ENCODE results near the gene IL1R1. TPM values are rescaled to one million over a fixed set of nuclear protein-coding genes. Genes with fewer than 3 reads are reported as not detected.
A peak's percentile ranks its signal among the peaks of the same experiment; 100 is the strongest.
"Not testable (repeated sequence)": the region's sequence is repeated elsewhere in the genome, so short reads cannot be mapped to it uniquely, and the experiment has no call there.

The IL1R1 gene
- total RNA-seq, 1 donor from 2014 or later = 49.9 TPM

GRCh38 chr2:102110171-102110570 is 32.4 kb upstream of the IL1R1 start:
- ATAC-seq (peak; percentile 24), DNase-seq (ENCODE audit: low spot score) (no peak)
- intact Hi-C loops (cut with DNase I) = no loop called here

- intact Hi-C loops (cut with DNase I) = no loop called here
- DNase-seq (ENCODE audit: low spot score) (no peak), ATAC-seq (peak; percentile 44)
These were observed 31.8 kb upstream of the IL1R1 start for GRCh38 chr2:102110596-102111334.

GRCh38 chr2:102111823-102112222 is 30.7 kb upstream of the IL1R1 start:
- intact Hi-C loops (cut with DNase I) = no loop called here
- ATAC-seq = no peak
- no peak for DNase-seq (ENCODE audit: low spot score)

GRCh38 chr2:102112271-102112670 is 30.3 kb upstream of the IL1R1 start:
- intact Hi-C loops (cut with DNase I) = no loop called here
- DNase-seq (ENCODE audit: low spot score) (no peak), ATAC-seq (no peak)

DNA sequence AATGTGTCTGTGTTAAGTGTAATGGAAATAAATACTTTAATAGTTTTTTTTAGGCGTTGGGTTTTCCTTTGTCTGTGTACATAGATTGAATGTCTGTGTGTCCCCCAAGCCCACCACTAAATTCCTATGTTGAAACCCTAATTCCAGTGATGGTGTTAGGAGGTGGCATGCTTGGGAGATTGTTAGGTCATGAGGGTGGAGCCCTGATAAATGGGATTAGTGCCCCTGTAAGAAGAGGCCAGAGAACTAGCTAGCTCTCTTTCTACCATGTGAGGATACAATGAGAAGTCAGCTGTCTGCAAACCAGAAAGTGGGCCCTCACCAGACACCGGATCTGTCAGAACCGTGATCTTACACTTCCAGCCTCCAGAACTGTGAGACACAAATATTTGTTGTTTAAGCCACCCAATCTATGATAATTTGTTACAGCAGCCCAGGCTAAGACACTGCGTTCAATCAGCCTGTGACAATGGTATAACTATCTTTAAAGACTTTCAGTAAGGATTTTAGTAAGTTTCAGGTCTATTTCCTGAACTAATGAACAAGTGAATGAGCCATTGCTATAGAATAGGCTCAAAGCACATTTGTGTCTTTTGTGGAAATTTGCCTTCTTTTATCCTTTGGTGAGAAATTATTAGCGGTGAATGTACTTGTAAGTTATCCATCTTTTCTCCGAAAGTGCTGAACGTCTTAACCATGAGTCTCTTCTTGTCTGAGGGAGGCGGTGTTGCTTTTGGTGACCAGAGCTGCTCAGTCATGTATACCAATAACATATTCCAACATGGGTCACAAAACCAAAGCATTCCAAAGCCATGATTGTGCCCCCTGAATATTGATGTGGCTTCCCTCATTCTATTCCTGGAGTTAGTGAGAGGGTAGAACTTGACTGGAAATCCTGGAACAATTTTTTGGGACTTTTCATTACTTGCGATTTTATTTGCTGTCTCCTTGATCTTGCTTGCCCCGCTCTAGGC is 29.6 kb upstream of the IL1R1 start:
- no peak for DNase-seq (ENCODE audit: low spot score)
- no peak for ATAC-seq
- intact Hi-C loops (cut with DNase I) = no loop called here

GRCh38 chr2:102114290-102114721 is 28.2 kb upstream of the IL1R1 start:
- intact Hi-C loops (cut with DNase I) = no loop called here
- no peak for ATAC-seq

DNA sequence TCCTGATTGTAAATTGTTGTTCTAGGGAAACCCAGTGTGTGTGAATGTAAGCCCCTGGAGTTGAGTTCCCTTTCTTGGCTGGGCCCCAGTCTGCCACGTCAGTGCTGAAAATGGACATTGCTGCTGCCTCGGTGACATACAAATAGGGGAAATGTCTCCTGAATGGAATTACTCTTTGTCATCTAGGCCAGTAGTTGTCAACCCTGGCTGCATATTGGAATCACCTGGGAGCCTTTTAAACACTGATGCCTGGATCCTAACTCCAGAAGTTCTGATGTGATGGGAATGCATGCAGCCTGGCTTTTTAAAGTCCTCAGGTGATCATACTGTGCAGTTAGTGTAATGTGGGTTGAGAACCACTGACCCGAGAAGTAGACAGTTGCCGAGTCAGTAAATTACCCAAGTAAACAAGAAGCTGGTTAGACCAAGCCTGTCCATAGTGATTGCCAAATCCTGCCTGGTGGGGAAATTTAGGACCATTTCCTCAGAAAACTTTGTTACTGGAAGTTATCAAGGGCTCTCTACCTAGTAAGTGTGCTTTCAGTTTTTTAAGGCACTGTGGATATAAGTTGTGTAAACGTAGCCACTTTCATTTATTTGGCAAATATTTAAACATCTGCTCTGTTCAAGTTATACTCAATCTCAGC is 27.6 kb upstream of the IL1R1 start:
- DNase-seq (ENCODE audit: low spot score) (no peak), ATAC-seq (no peak)

More at GRCh38 chr2:102114290-102114721, 28.2 kb upstream of the IL1R1 start:
- DNase-seq (ENCODE audit: low spot score) = no peak

GRCh38 chr2:102116630-102117471 is 25.7 kb upstream of the IL1R1 start:
- ATAC-seq = no peak
- no peak for DNase-seq (ENCODE audit: low spot score)
- intact Hi-C loops (cut with DNase I) = no loop called here

More for the DNA sequence above, 27.6 kb upstream of the IL1R1 start:
- intact Hi-C loops (cut with DNase I) = no loop called here

- ATAC-seq (no peak), DNase-seq (ENCODE audit: low spot score) (no peak)
- intact Hi-C loops (cut with DNase I) = no loop called here
These were observed 25.1 kb upstream of the IL1R1 start for GRCh38 chr2:102117472-102117858.

DNA sequence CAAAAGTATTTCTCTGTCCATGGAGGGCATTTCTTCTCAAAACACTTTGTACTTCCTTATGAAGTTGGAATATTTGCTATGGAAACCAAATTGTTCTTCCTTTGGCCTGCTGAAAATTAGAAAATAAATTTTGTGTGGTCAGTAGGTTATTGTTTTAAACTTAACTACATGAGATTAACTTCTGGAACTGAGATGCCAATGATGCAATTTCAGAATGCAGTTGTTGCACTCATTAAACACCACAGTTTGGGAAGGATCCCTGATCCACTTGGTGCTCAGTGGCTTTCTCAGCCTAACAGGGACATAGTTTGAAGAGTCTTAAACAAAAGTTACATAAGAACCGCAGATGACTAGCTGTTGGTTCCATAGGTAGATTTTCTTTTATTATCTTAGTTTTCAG is 23.3 kb upstream of the IL1R1 start:
- ATAC-seq (no peak), DNase-seq (ENCODE audit: low spot score) (no peak)
- intact Hi-C loops (cut with DNase I) = no loop called here

DNA sequence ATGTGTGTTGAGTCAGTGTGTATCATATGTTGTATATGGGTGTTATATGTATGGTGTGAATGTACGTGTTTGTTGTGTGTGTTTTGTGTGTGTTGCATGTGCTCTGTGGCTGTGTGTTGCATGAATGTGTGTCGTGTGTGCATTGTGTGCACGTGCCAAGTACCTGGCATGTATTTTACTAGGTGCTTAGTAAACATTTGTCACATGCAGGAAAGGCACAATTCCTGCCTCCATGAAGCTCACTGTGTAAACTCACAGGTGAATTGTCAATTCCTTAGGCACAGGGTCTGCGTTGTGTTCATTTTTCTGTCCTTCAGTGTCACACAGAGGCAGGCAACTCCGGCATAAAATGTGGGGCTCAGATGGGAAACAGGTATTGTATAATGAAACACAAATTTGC is 22.3 kb upstream of the IL1R1 start:
- ATAC-seq = no peak
- intact Hi-C loops (cut with DNase I) = no loop called here
- no peak for DNase-seq (ENCODE audit: low spot score)

DNA sequence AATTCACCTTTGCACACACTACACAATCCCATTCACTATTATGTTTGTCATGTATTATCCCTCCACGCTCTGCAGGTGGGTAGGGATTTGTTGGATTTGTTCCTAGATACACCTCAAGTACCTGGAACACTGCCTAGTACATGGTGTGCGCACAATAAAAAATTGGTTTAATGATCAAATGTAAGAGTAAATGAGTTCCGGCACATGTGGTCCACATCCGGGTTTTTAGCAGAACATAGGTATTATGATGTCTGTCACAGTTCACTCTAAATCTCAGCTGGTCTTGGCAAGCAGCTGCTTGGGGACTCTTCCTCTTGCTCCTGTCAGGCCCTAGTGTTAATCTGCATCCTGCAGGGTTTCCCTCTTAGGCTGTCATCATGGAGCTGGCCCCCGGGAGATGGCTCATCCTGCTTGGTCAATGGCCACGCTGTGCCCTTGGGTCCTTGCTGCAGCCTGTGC is 21.8 kb upstream of the IL1R1 start:
- intact Hi-C loops (cut with DNase I) = no loop called here
- ATAC-seq = no peak
- DNase-seq (ENCODE audit: low spot score) = no peak

DNA sequence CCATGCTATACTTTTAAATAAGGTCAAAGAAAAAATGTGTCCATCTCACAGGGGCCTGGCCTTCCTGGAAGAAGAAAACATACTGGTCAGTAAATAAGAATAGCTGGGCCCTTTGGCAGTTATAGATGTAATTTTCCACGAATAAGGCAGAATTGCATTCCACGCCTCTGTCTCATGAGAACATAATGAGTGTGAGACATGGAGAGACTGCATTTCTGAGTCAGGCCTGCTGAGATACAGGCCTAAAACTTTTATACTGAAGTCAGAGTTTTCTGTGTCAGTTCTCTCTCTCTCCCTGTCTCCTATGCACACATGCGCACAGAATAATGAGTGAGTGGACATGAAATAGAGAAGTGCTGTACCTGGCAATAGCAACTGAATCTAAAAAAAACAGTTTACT is 20.4 kb upstream of the IL1R1 start:
- intact Hi-C loops (cut with DNase I) = no loop called here
- DNase-seq (ENCODE audit: low spot score) (no peak), ATAC-seq (peak; percentile 86)

- intact Hi-C loops (cut with DNase I) = no loop called here
- no peak for ATAC-seq
These were observed 19.6 kb upstream of the IL1R1 start for GRCh38 chr2:102122909-102123308.

DNA sequence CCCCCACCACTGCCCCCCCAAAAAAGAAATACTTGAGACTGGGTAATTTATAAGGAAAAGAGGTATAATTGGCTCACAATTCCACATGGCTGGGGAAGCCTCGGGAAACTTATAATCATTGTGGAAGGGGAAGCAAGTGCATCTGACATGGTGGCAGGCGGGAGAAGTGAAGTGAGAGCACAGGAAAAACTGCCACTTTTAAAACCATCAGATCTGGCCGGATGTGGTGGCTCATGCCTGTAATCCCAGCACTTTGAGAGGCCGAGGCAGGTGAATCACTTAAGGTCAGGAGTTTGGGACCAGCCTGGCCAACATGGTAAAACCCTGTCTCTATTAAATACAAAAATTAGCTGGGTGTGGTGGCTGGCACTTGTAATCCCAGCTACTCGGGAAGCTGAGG is 18.1 kb upstream of the IL1R1 start:
- intact Hi-C loops (cut with DNase I); ATAC-seq; DNase-seq (ENCODE audit: low spot score): not testable (repeated sequence)

More at GRCh38 chr2:102122909-102123308, 19.6 kb upstream of the IL1R1 start:
- no peak for DNase-seq (ENCODE audit: low spot score)

DNA sequence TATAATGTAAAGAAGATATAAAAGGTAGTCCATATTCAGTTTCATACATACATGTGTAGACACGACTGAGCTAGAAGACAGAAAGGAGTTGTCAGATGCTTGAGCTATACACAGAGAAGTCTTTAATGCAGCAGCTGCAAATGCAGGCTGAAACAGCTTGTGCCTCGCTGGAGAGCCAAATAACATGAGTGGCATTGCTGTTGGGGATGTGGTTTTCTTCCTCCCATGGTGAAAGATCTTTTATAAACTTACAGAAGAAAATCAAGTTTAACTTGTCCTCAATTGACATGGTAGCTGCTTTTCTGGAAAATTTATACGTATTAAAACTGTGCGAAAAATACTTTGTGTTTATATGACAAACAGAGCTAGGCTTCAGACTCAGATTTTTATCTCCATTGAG is 16.4 kb upstream of the IL1R1 start:
- intact Hi-C loops (cut with DNase I) = no loop called here
- DNase-seq (ENCODE audit: low spot score) = no peak
- ATAC-seq = no peak

DNA sequence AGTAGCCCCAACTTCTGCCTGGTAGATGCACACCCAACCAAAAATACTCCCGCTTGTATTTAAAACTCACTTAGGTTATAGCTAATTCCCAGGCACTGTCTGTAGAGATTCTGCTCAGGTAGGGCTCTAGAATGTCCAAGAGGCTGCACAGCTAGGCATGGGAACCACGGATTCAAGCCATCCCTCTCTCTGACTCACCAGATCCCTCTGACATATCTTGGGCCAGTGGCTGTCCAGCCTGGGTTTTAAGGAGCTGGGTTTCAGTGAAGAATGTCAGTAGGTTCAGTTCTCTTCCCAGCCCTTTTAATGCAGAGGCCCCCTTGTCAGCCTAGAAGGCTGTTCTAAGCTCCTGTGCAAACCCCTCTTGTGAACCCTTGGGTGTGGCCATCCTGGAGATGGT is 15.9 kb upstream of the IL1R1 start:
- intact Hi-C loops (cut with DNase I) = no loop called here
- DNase-seq (ENCODE audit: low spot score) (no peak), ATAC-seq (no peak)

- intact Hi-C loops (cut with DNase I) = no loop called here
- DNase-seq (ENCODE audit: low spot score) (no peak), ATAC-seq (no peak)
These were observed 13.5 kb upstream of the IL1R1 start for GRCh38 chr2:102129082-102129481.

Data from sciatic nerve (tissue), 2 donors.